ENCODE results near the gene SKAP1.

DNA sequence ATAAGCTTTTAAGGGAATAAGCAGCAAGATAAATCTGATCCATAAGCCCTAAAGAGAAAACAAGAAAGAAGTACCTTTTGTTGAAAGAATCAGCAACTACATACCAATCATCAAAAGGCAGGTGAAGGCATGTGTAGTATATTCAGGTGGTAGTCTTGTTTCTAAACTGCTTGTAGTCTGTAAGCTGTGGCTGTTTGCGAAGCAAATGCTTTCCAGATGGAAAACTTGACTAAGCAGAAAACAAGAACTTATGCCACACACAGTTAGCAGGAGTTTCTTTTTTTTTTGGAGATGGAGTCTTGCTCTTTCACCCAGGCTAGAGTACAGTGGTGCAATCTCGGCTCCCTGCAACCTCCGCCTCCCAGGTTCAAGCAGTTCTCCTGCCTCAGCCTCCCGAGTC lies 334.4 kb downstream of the SKAP1 start:
- TF ChIP-seq, protein P1, sequence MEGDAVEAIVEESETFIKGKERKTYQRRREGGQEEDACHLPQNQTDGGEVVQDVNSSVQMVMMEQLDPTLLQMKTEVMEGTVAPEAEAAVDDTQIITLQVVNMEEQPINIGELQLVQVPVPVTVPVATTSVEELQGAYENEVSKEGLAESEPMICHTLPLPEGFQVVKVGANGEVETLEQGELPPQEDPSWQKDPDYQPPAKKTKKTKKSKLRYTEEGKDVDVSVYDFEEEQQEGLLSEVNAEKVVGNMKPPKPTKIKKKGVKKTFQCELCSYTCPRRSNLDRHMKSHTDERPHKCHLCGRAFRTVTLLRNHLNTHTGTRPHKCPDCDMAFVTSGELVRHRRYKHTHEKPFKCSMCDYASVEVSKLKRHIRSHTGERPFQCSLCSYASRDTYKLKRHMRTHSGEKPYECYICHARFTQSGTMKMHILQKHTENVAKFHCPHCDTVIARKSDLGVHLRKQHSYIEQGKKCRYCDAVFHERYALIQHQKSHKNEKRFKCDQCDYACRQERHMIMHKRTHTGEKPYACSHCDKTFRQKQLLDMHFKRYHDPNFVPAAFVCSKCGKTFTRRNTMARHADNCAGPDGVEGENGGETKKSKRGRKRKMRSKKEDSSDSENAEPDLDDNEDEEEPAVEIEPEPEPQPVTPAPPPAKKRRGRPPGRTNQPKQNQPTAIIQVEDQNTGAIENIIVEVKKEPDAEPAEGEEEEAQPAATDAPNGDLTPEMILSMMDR (IDR thresholded peaks at IDR 0.05) = no peak
- no peak for TF ChIP-seq POLR2AphosphoS5 (IDR thresholded peaks at IDR 0.05)

Data from upper lobe of left lung (tissue), 4 donors.